PC-9 (cell line): ENCODE results near the gene OSBPL7. TPM values are rescaled to one million over a fixed set of nuclear protein-coding genes. Genes with fewer than 3 reads are reported as not detected.

ENCODE experiments used
- Bru-seq: library from RNA; stranded (reverse); fragments of 400-500 nt; gene quantifications from one replicate; lab custom pipeline; 2021; lab: Mats Ljungman, UMichigan
- BruChase-seq, 2 experiments: library from RNA; stranded (reverse); fragments of 400-500 nt; gene quantifications; one replicate each; lab custom pipeline; 2021; lab: Mats Ljungman, UMichigan
- BruUV-seq: library from RNA; stranded (reverse); fragments of 400-500 nt; replicated peaks from 2 replicates; lab custom pipeline; 2021; lab: Mats Ljungman, UMichigan
- CTCF ChIA-PET: fragments of 300-600 bp; sonication (Branson Sonifier 250); formaldehyde crosslinking; loops from one replicate; lab custom pipeline; 2022; ENCODE audit warnings: antibody characterized with exemption; lab: Charles Lee
- POLR2A ChIA-PET: fragments of 300-600 bp; sonication (Branson Sonifier 250); formaldehyde crosslinking; loops from one replicate; lab custom pipeline; 2022; ENCODE audit warnings: antibody characterized with exemption; ENCODE audit not compliant: unreplicated experiment; lab: Charles Lee
- DNase-seq, 2 experiments: peaks; one replicate each; pipeline versions ENCODE4 v3.0.0 to v3.0.0-alpha.2; 2015 to 2022; ENCODE audit warnings: mixed read lengths in 1 of 2
- H2AFZ ChIP-seq: fragments of 200-600 bp; sonication (generic); 2 replicates; pipeline ENCODE4 v1.8.1; 2017; ENCODE audit warnings: antibody characterized with exemption
- H3F3A ChIP-seq: fragments of 200-600 bp; sonication (generic); 2 replicates; pipeline ENCODE4 v1.8.1; 2017; ENCODE audit warnings: antibody characterized with exemption, mild to moderate bottlenecking, low read depth; ENCODE audit not compliant: insufficient read depth
- H3K27ac ChIP-seq: fragments of 200-600 bp; sonication (generic); 2 replicates; pipeline ENCODE4 v1.6.1; 2016; ENCODE audit warnings: mixed run types
- H3K27me3 ChIP-seq: fragments of 200-600 bp; sonication (generic); 2 replicates; pipeline ENCODE4 v1.6.1; 2016; ENCODE audit warnings: low read depth, mixed run types; ENCODE audit not compliant: insufficient read depth
- H3K36me3 ChIP-seq: fragments of 200-600 bp; sonication (generic); 2 replicates; pipeline ENCODE4 v1.6.1; 2016; ENCODE audit warnings: low read depth, mixed run types
- H3K4me1 ChIP-seq: fragments of 200-600 bp; sonication (generic); replicated peaks from 2 replicates; pipeline ENCODE4 v1.6.1; 2016; ENCODE audit warnings: mixed run types; ENCODE audit not compliant: insufficient read depth
- H3K4me2 ChIP-seq: fragments of 200-600 bp; sonication (generic); 2 replicates; pipeline ENCODE4 v1.6.1; 2017; ENCODE audit warnings: mixed run types
- H3K4me3 ChIP-seq: fragments of 200-600 bp; sonication (generic); 2 replicates; pipeline ENCODE4 v1.6.1; 2016; ENCODE audit warnings: mixed run types
- H3K79me2 ChIP-seq: fragments of 200-600 bp; sonication (generic); 2 replicates; pipeline ENCODE4 v1.6.1; 2017; ENCODE audit warnings: low read depth, mixed run types
- H3K9me2 ChIP-seq: fragments of 200-600 bp; sonication (generic); 2 replicates; pipeline ENCODE4 v1.8.1; 2017; ENCODE audit warnings: mild to moderate bottlenecking; ENCODE audit not compliant: insufficient read depth
- H3K9me3 ChIP-seq: fragments of 200-600 bp; sonication (generic); 2 replicates; pipeline ENCODE4 v1.8.1; 2016; ENCODE audit warnings: low read depth; ENCODE audit not compliant: insufficient read depth
- H4K20me1 ChIP-seq: fragments of 200-600 bp; sonication (generic); 2 replicates; pipeline ENCODE4 v1.8.1; 2017; ENCODE audit not compliant: insufficient read depth
- EZH2 ChIP-seq: fragments of 200-600 bp; sonication (generic); IDR thresholded peaks from 2 replicates; pipeline ENCODE4 v1.8.0; 2017; ENCODE audit warnings: antibody characterized with exemption, low read depth
- intact Hi-C: fragments of 100-400 bp; cut with micrococcal nuclease; formaldehyde crosslinking; loops from one replicate; pipeline ENCODE4 v1.10.0; 2022; ENCODE audit not compliant: unreplicated experiment
- long read RNA-seq: library from polyadenylated mRNA; stranded (forward); transcript quantifications from one replicate; pipeline ENCODE4 v2.0.0, GENCODE V29; 2022
- total RNA-seq: library from RNA; stranded (reverse); gene quantifications from 2 replicates; pipeline ENCODE4 v1.2.3, GENCODE V29; 2021
- TF ChIP-seq, protein P1 (sequence below): fragments of 200-600 bp; sonication (generic); conservative IDR thresholded peaks from 2 replicates; pipeline ENCODE4 v1.6.1; 2017; ENCODE audit warnings: mixed run types, antibody characterized with exemption, mild to moderate bottlenecking, moderate library complexity

Gene OSBPL7, protein sequence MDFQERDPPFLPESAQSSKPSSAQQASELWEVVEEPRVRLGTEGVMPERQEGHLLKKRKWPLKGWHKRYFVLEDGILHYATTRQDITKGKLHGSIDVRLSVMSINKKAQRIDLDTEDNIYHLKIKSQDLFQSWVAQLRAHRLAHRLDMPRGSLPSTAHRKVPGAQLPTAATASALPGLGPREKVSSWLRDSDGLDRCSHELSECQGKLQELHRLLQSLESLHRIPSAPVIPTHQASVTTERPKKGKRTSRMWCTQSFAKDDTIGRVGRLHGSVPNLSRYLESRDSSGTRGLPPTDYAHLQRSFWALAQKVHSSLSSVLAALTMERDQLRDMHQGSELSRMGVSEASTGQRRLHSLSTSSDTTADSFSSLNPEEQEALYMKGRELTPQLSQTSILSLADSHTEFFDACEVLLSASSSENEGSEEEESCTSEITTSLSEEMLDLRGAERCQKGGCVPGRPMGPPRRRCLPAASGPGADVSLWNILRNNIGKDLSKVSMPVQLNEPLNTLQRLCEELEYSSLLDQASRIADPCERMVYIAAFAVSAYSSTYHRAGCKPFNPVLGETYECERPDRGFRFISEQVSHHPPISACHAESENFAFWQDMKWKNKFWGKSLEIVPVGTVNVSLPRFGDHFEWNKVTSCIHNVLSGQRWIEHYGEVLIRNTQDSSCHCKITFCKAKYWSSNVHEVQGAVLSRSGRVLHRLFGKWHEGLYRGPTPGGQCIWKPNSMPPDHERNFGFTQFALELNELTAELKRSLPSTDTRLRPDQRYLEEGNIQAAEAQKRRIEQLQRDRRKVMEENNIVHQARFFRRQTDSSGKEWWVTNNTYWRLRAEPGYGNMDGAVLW
- total RNA-seq (32.2 and 35.9 TPM in 2 replicates), Bru-seq, nascent RNA (percentile 48 among the genes with signal in this experiment), BruChase-seq, experiment 1, labeled RNA remaining after a 2-hour chase (percentile 73 among the genes with signal in this experiment), BruChase-seq, experiment 2, labeled RNA remaining after a 6-hour chase (percentile 61 among the genes with signal in this experiment)
- long read RNA-seq, transcript OSBPL7-201 (23 exons, 3,640 nt): major isoform, 5 of 20 reads
- long read RNA-seq, partial matches to known transcripts: 6 of 20 reads
- long read RNA-seq, other reads (novel, unspliced or antisense): 9 of 20 reads

DNA sequence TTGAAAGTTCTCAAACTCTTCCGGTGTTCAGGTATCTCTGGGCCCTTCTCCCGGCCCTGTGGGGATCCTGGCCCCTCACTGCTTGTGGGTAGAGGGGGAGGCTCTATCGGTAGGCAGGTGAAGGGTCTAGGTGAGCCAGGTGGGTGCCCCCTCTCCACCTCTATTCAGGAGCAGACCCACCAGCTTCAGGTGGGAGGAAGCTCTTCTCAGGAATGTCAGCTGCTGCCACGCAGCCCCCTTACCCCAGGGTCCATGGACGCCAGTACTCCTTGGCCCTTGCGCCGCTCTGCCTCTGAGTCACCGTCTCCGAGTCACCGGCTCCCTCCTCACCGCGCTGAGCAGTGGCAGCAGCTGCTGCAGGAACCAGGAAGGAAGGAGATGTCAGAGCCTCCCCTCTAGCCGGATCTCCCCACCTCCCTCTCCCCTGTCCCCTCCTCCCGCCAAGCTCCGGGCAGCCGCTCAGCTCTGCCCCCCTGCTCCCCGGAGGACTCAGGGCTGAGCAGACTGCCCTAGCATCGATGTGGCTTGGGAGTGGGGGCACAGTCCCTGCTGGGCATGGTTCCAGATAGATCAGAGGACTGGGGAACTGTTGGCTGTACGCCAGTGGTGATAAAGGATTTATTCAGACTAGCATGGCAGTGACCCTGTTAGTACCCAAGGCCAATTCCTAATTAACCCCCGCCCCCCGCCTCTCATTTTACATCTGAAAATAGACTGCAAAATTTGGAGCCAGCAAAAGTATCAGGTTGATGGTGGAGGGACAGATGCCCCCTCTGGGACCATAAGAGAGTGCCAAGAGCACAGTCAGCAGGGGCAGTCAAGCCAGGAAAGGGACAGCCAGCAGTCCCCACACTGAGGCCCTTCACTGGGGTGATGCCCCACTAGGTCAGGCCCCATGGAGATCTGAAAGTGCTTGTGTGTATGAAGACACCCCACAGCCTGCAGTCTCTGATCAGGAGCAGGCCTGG is at the start of gene OSBPL7:
OSBPL7 (minus strand) TSS at position 371 of the 968 bp plus-strand sequence. CDS start 1,516 bp downstream, outside the sequence.
- H3K27ac ChIP-seq: peak within 1 kb of the TSS; percentile 79
- DNase-seq: peak; percentile 81 to 90
- H3K36me3 ChIP-seq: peaks cover 36% of the 10 kb centered on the region
- CTCF ChIA-PET: interaction anchor here (0.5 to 0.6 kb wide), 3 partner anchors 10 to 206 kb away, joined by 3 to 5 read pairs (median 3); partner anchors contain the start of genes LRRC46 and MRPL10
- H3F3A ChIP-seq: peaks cover 38% of the 10 kb centered on the region
- peak within 1 kb of the TSS; percentile 66 for H2AFZ ChIP-seq
- H3K9me3 ChIP-seq: no peaks in the 10 kb centered on the region
- H3K4me1 ChIP-seq: peaks cover 30% of the 10 kb centered on the region
- peak within 1 kb of the TSS; percentile 90 for H3K4me3 ChIP-seq
- intact Hi-C loops: loop anchor here (2.0 kb wide), 1 partner anchor 23 kb away; no protein-coding TSS in a partner anchor
- H3K79me2 ChIP-seq: peaks cover 24% of the 10 kb centered on the region
- POLR2A ChIA-PET: interaction anchor here (0.6 to 1.0 kb wide), 3 partner anchors 10 to 1151 kb away, joined by 3 to 9 read pairs (median 5); partner anchors contain the start of genes ATP5MC1, LRRC46 and MRPL10
- BruUV-seq: no TSS peak
- no peaks in the 10 kb centered on the region; the same call in 1 of the 2 replicates for H4K20me1 ChIP-seq
- H3K9me2 ChIP-seq: no peaks in the 10 kb centered on the region
- no peaks in the 10 kb centered on the region for H3K27me3 ChIP-seq
- TF ChIP-seq EZH2: no peak
- TF ChIP-seq, protein P1, sequence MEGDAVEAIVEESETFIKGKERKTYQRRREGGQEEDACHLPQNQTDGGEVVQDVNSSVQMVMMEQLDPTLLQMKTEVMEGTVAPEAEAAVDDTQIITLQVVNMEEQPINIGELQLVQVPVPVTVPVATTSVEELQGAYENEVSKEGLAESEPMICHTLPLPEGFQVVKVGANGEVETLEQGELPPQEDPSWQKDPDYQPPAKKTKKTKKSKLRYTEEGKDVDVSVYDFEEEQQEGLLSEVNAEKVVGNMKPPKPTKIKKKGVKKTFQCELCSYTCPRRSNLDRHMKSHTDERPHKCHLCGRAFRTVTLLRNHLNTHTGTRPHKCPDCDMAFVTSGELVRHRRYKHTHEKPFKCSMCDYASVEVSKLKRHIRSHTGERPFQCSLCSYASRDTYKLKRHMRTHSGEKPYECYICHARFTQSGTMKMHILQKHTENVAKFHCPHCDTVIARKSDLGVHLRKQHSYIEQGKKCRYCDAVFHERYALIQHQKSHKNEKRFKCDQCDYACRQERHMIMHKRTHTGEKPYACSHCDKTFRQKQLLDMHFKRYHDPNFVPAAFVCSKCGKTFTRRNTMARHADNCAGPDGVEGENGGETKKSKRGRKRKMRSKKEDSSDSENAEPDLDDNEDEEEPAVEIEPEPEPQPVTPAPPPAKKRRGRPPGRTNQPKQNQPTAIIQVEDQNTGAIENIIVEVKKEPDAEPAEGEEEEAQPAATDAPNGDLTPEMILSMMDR: no peak; the same call in 1 of the 2 replicates
- H3K4me2 ChIP-seq: peak within 1 kb of the TSS; percentile 91

DNA sequence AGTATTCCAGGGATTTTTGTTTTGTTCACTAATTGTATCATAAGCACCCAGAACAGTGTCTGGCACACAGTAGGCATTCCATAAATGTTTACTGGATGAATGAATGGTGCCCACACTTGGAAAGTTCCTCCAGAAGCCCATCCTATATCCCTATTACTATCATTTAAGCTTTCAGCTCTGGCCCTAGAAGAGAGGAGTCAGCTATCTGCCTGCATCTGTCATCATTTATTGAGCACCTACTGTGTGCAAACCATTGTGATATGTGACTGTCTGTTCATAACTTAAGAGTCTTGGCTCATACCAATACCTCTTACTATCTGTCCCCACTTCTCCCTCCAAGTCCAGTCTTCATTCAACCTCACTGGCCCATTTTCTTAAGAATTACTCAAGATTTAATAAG is 49.5 kb upstream of the OSBPL7 start:
- no TSS peak for BruUV-seq
- H3K27me3 ChIP-seq: no peaks in the 10 kb centered on the region
- intact Hi-C loops: no loop called here
- peaks cover 11% of the 10 kb centered on the region for H3F3A ChIP-seq
- H4K20me1 ChIP-seq: no peaks in the 10 kb centered on the region
- ChIA-PET POLR2A (no interaction called here), CTCF (no interaction called here)
- no peak overlapping the region for H3K4me3 ChIP-seq
- no peak for TF ChIP-seq EZH2
- TF ChIP-seq, protein P1: no peak
- no peaks in the 10 kb centered on the region for H3K9me3 ChIP-seq
- no peaks in the 10 kb centered on the region for H3K79me2 ChIP-seq
- no peak overlapping the region for H3K4me2 ChIP-seq
- no peak for DNase-seq
- no peak overlapping the region for H3K27ac ChIP-seq
- H2AFZ ChIP-seq: no peak overlapping the region
- peaks cover 47% of the 10 kb centered on the region for H3K4me1 ChIP-seq
- H3K36me3 ChIP-seq: no peaks in the 10 kb centered on the region
- H3K9me2 ChIP-seq: no peaks in the 10 kb centered on the region
